NK-92 treated with Interleukin-12 subunit alpha and Interleukin-12 subunit beta, amount 100 ng/mL, for 24 hours (cell line): ENCODE measurements around the gene ING5.
A peak's percentile ranks its signal among the peaks of the same experiment; 100 is the strongest.

Experiments
- DNase-seq: peaks from one replicate; lab custom pipeline; 2025; lab: John Stamatoyannopoulos, UW

ING5 gene

GRCh38 chr2:241760301-241760771, 58.5 kb downstream of the ING5 start:
- DNase-seq: no peak

- no peak for DNase-seq
Measured at GRCh38 chr2:241762321-241762932, 60.6 kb downstream of the ING5 start.

DNA sequence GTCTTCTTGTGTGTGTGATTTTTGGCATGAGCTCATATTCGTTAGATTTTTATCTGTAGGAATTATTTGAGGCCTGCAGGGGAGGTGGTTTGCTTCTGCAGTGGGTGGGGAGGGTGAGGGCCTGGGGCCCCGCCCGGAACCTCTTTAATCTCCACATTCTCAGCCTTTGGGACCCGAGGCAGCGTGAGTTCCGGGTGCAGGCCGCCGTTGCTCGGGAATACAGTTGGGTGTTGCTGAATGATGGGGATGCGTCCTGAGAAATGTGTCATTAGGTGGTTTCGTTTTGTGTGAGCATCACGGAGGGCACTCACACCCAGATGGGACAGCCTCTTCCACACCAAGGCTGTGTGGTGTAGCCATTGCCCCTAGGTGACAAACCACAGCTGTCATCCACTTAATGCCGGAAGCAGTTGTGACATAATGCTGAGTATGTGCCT, 61.1 kb downstream of the ING5 start:
- DNase-seq: peak; percentile 89

GRCh38 chr2:241763551-241764274, 61.9 kb downstream of the ING5 start:
- peak; percentile 65 for DNase-seq

DNA sequence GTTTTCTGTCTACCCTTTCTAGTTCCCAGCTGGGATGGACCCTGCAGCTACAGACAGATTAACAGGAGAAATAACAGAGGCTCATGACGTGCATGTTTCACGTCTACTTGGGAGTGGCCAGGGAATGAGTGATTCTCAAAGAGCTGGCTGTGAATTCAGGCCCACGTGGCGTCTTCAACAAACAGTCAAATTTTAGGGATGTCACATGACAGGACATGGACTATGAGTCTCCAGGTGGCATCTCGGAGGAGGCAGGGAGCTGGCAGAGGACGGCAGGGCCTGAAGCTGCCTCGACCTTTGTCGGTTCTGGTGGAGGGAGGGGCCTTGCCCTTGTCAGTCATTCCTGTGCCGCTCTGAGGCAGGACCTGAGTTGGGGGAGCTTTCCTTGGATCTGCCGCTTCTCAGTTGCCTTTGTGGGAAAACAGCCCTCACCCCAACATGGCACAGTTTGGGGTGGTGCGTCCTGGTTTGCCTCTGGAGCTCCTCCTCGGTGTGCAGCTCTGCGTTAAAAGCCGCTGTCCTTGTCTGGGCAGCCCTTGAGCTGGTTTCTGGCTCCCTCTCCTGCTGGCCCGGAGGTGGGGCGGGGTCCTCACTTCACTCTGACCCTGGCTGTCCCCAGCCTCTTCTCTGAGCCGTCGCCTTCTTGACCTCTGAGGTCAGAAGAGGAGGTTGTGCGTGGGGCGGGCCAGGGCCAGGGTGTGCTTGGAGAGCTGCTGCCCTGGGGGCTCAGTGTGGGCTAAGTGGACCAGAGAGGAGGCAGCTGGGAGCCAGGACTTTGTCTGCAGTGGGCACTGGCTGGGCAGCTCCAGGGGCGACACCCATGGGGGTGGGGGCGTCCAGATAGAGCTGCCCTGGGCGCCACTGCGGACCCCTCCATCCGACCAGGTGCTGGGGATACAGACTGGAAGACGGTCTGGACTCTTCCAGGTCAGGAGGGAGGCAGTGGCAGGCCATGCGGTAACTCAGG, 62.7 kb downstream of the ING5 start:
- no peak for DNase-seq

DNA sequence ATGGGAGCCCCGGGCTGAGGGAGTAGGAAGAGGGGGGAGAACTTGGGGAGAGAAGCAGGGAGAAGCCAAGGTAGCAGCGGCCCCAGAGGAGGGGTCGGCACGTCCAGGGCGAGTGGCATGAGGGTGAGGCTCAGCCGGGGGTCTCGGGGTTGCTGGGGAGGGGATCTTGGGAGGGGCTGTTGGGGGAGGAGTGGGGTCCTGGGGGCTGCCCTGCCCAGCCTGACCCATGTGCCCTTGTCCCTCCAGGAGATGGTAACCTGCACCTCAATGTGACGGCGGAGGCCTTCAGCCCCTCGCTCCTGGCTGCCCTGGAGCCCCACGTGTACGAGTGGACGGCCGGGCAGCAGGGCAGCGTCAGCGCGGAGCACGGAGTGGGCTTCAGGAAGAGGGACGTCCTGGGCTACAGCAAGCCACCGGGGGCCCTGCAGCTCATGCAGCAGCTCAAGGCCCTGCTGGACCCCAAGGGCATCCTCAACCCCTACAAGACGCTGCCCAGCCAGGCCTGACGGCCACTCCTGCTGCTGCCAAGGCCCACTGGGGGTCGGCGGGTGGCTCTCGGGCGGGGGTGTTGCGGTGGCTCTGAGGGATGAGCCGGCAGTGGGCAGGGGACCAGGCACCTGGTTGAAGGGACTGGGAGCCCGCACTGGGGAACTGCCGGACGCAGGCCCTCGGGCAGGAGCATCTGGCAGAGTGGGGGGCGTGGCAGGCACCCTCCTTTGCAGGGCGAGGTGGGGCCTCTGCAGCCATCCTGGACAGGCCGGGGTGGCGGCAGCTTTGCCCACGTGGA, 65.8 kb downstream of the ING5 start:
- DNase-seq: no peak

- DNase-seq: no peak
Measured at GRCh38 chr2:241768251-241768711, 66.4 kb downstream of the ING5 start.

DNA sequence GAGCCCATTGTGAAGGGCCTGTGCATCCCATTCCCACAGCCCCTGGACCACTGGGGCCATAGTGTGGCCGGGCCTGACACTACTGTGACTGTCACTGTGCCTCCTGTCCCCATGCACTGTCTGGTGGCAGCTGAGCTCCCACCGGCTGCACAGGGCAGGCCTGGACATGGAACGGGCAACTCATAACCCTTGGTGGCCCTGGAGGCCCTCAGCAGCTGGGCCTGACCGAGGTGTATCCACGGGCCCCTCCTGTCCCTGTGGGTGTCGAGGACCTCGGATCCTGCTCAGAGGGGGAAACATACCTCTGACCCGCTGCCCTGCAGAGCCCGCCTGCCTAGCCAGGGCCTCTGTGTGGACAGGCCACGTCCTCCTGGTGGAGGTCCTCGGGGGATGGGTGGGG, 67.0 kb downstream of the ING5 start:
- DNase-seq: no peak

GRCh38 chr2:241769819-241770184, 68.0 kb downstream of the ING5 start:
- DNase-seq: no peak

- DNase-seq: no peak
Measured at GRCh38 chr2:241770185-241770935, 68.5 kb downstream of the ING5 start.

- no peak for DNase-seq
Measured at GRCh38 chr2:241770936-241771285, 69.1 kb downstream of the ING5 start.

- DNase-seq: no peak
Measured at GRCh38 chr2:241771286-241772062, 69.6 kb downstream of the ING5 start.

DNA sequence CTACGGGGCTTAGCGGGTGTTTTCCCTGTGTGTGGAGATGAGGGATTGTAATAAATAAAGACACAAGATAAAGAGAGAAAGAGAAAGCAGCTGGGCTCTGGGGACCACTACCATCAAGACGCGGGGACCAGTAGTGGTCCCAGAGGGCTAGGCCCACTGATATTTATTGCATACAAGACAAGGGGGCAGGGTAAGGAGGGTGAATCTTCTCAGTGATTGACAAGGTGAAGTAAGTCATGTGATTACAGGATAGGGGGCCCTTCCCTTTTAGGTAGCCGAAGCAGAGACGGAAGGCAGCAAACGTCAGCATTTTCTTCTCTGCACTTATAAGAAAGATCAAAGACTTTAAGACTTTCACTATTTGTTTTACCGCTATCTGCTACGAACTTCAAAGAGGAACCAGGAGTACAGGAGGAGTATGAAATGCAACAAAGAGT, 70.2 kb downstream of the ING5 start:
- no peak for DNase-seq

- no peak for DNase-seq
Measured at GRCh38 chr2:241773511-241774418, 71.9 kb downstream of the ING5 start.

DNA sequence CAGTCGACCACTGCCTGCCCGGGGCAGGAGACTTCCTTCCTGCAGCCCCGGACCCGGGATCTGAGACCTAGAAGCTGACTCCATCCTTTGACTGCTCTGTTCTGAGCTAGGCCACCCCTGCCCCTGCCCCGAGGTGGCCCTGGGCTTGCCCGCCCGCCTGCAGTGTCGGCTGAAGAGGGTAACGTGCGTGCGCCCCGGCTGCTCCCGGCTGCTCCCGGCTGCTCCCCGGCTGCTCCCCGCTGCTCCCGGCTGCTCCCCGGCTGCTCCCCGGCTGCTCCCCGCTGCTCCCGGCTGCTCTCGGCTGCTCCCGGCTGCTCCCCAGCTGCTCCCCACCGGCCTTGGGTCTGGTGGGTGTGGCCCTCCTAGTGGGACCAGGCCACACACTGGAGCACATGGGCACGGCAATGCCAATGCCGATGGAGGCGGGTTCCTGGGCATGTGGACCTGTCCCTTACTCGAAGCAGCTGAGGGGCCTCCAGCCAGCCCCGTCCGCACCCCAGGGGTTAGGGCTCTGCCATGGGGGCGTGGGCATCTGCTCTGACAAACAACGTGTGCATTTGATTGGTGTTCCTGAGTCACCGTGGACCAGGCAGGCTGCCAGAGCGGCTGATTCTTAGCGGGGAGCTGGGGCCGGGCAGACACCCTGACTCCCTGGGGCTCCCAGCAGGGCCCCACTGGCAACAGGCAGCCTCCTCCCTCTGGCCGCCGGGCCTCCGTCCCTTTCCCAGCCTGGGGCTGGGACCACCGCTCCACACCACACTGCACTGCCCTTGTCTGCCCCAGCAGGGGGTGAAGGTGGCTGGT, 72.8 kb downstream of the ING5 start:
- no peak for DNase-seq

DNA sequence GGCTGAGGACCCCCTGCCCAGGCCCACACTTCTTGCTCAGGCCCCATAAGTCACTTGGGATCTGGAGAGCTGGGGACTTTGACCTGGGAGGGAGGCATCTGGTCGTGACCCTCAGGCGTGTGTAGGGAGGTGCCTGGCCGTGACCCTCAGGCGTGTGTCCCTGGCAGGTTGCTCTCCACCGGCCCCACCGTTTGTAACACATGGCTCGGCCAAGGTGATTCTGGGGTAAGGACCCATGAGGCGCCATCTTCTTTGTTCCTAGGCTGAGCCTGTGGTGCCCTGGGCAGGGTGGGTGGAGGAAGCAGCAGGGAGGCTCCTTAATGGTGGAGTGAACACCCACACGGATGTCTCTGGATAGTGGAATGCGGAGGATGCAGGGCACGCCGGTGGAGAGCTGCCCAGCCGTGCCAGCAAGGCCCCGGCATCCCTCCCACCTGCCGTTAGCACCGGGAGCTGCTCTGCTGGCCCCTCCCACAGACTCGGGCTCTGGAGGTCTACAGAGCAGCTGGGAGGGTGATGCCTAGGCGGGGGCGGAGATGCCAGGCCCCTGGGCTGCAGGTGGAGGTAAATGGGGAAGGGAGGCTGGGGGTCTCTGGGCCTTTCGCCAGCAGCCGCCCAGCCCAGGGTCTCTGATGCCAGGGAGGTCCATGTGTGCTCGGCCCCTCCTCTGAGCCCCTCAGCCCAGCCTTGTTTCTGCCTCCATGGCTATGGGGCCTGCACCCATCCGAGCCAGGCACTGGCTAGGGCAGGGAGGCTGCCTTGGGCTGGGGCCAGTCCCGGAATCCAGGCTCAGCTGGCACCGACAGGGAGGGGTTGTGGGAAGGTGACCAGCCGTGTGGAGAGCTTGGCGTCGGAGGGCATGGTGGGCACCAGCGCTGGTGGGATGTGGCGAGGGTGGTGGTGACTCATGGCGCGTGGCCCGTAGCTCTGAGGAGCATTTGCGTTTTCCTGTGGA, 73.7 kb downstream of the ING5 start:
- DNase-seq: no peak
